Measurements from ENCODE around the gene PTTG1IP2.

DNA sequence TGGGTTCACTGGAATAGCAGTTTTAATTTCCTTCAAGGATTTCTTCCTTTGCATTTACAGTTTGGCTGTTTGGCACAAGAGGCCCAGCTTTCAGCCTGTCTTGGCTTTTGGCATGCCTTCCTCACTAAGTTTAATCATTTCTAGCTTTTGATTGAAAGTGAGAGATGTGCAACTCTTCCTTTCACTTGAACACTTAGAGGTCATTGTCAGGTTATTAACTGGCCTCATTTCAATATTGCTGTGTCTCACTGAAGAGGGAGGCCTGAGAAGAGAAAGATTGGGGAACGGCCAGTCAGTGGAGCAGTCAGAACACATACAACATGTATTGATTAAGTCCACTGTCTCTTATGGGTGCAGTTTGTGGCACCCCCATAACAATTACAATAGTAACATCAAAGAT lies 33.9 kb downstream of the PTTG1IP2 start:
- TF ChIP-seq, protein P1, sequence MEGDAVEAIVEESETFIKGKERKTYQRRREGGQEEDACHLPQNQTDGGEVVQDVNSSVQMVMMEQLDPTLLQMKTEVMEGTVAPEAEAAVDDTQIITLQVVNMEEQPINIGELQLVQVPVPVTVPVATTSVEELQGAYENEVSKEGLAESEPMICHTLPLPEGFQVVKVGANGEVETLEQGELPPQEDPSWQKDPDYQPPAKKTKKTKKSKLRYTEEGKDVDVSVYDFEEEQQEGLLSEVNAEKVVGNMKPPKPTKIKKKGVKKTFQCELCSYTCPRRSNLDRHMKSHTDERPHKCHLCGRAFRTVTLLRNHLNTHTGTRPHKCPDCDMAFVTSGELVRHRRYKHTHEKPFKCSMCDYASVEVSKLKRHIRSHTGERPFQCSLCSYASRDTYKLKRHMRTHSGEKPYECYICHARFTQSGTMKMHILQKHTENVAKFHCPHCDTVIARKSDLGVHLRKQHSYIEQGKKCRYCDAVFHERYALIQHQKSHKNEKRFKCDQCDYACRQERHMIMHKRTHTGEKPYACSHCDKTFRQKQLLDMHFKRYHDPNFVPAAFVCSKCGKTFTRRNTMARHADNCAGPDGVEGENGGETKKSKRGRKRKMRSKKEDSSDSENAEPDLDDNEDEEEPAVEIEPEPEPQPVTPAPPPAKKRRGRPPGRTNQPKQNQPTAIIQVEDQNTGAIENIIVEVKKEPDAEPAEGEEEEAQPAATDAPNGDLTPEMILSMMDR (IDR thresholded peaks at IDR 0.05) = no peak
- no peak for TF ChIP-seq EZH2 (IDR thresholded peaks at IDR 0.05; ENCODE audit: borderline replicate concordance, insufficient read depth, low read depth, low read length, poor library complexity, severe bottlenecking)
